ENCODE results near the gene LIPA. TPM values are rescaled to one million over a fixed set of nuclear protein-coding genes. Genes with fewer than 3 reads are reported as not detected.

LIPA gene
- total RNA-seq, 2 donors from 2014 or later: 19.0 to 39.8 TPM

GRCh38 chr10:89245802-89246201 lies 5.8 kb downstream of the LIPA start:
- intact Hi-C loops (cut with DNase I, micrococcal nuclease): no loop called here
- ATAC-seq: no peak
- no peak for DNase-seq

- intact Hi-C loops (cut with DNase I, micrococcal nuclease): no loop called here
- DNase-seq (no peak), ATAC-seq (no peak)
These were observed 8.6 kb downstream of the LIPA start for GRCh38 chr10:89242840-89243568.

GRCh38 chr10:89242345-89242684 lies 9.3 kb downstream of the LIPA start:
- intact Hi-C loops (cut with DNase I, micrococcal nuclease): no loop called here
- DNase-seq (no peak), ATAC-seq (peak; percentile 74)

- DNase-seq (no peak), ATAC-seq (peak; percentile 56)
- intact Hi-C loops (cut with DNase I, micrococcal nuclease): no loop called here
These were observed 9.9 kb downstream of the LIPA start for GRCh38 chr10:89241486-89242344.

GRCh38 chr10:89241026-89241425 lies 10.5 kb downstream of the LIPA start:
- intact Hi-C loops (cut with DNase I, micrococcal nuclease): no loop called here
- no peak for ATAC-seq
- no peak for DNase-seq

- intact Hi-C loops (cut with DNase I, micrococcal nuclease): no loop called here
- DNase-seq: no peak
- ATAC-seq: no peak
These were observed 11.1 kb downstream of the LIPA start for GRCh38 chr10:89240519-89240918.

GRCh38 chr10:89238956-89239644 lies 12.5 kb downstream of the LIPA start:
- peak; percentile 25 for ATAC-seq
- DNase-seq: no peak
- intact Hi-C loops (cut with DNase I, micrococcal nuclease): no loop called here

GRCh38 chr10:89237849-89238248 lies 13.7 kb downstream of the LIPA start:
- intact Hi-C loops (cut with DNase I, micrococcal nuclease): no loop called here

GRCh38 chr10:89236226-89236797 lies 15.3 kb downstream of the LIPA start:
- no peak for ATAC-seq
- no peak for DNase-seq
- intact Hi-C loops (cut with DNase I, micrococcal nuclease): no loop called here

More at GRCh38 chr10:89237849-89238248, 13.7 kb downstream of the LIPA start:
- no peak for DNase-seq
- ATAC-seq: no peak

GRCh38 chr10:89235073-89235798 lies 16.3 kb downstream of the LIPA start:
- ATAC-seq: peak; percentile 22
- intact Hi-C loops (cut with DNase I, micrococcal nuclease): no loop called here
- DNase-seq: peak in 1 of 2 donors; percentile 55

GRCh38 chr10:89233033-89233432 lies 18.5 kb downstream of the LIPA start:
- DNase-seq (no peak), ATAC-seq (no peak)
- intact Hi-C loops (cut with DNase I, micrococcal nuclease): no loop called here

- DNase-seq: no peak
- no peak for ATAC-seq
- intact Hi-C loops (cut with DNase I, micrococcal nuclease): no loop called here
These were observed 22.6 kb downstream of the LIPA start for GRCh38 chr10:89228962-89229361.

- DNase-seq (no peak), ATAC-seq (no peak)
- intact Hi-C loops (cut with DNase I, micrococcal nuclease): no loop called here
These were observed 23.4 kb downstream of the LIPA start for GRCh38 chr10:89228146-89228545.

- intact Hi-C loops (cut with DNase I, micrococcal nuclease): no loop called here
- no peak for ATAC-seq
These were observed 24.7 kb downstream of the LIPA start for GRCh38 chr10:89226891-89227290.

GRCh38 chr10:89224739-89225443 lies 26.7 kb downstream of the LIPA start:
- no peak for DNase-seq
- no peak for ATAC-seq
- intact Hi-C loops (cut with DNase I, micrococcal nuclease): no loop called here

More at GRCh38 chr10:89226891-89227290, 24.7 kb downstream of the LIPA start:
- DNase-seq: no peak

GRCh38 chr10:89221919-89222318 lies 29.7 kb downstream of the LIPA start:
- ATAC-seq (no peak), DNase-seq (no peak)
- intact Hi-C loops (cut with DNase I, micrococcal nuclease): no loop called here

- intact Hi-C loops (cut with DNase I, micrococcal nuclease): loop anchor here (5.0 to 10.0 kb wide), 2 partner anchors 195 to 287 kb away; no protein-coding TSS in a partner anchor
- no peak for ATAC-seq
These were observed 31.9 kb downstream of the LIPA start for GRCh38 chr10:89219513-89220218.

More at GRCh38 chr10:89219513-89220218, 31.9 kb downstream of the LIPA start:
- no peak for DNase-seq

Data from left colon (tissue), 2 donors.